Lung (tissue), 12 donors: Measurements from ENCODE around the gene FYN. TPM values are rescaled to one million over a fixed set of nuclear protein-coding genes. Genes with fewer than 3 reads are reported as not detected.

Experiments used
- ATAC-seq: fragments of 200-7000 bp; cut with Tn5 transposase; one replicate; pipeline ENCODE4 v1.9.1; 2020; ENCODE audit warnings: moderate number of reproducible peaks; ENCODE audit not compliant: insufficient read depth, low FRiP score
- DNase-seq, 3 donors: peaks; one replicate each; pipeline ENCODE4 v3.0.0-alpha.2; 2013 to 2017
- H3K27ac ChIP-seq, 2 donors: one replicate each; pipeline ENCODE4 v1.5.1; 2013; ENCODE audit warnings: mild to moderate bottlenecking in 2 of 2, moderate library complexity in 2 of 2, control low read depth in 1 of 2, inconsistent platforms in 1 of 2, low read depth in 1 of 2, low read length in 1 of 2
- H3K27me3 ChIP-seq, 3 donors: one replicate each; pipeline ENCODE4 v1.5.1; 2013; ENCODE audit warnings: low read length in 2 of 3; ENCODE audit not compliant: control insufficient read depth in 3 of 3, insufficient read depth in 3 of 3
- H3K36me3 ChIP-seq, 4 donors: one replicate each; pipeline ENCODE4 v1.5.1; 2013; ENCODE audit warnings: low read length in 4 of 4, mild to moderate bottlenecking in 1 of 4, moderate library complexity in 1 of 4; ENCODE audit not compliant: control insufficient read depth in 4 of 4, insufficient read depth in 4 of 4
- H3K4me1 ChIP-seq, 5 donors: one replicate each; pipeline ENCODE4 v1.5.1; 2013; ENCODE audit warnings: low read length in 5 of 5, mild to moderate bottlenecking in 2 of 5, moderate library complexity in 1 of 5; ENCODE audit not compliant: control insufficient read depth in 5 of 5, insufficient read depth in 5 of 5
- H3K4me3 ChIP-seq: one replicate; pipeline ENCODE4 v1.5.1; 2013; ENCODE audit warnings: mild to moderate bottlenecking, control low read depth, moderate library complexity
- H3K9ac ChIP-seq, 2 donors: one replicate each; pipeline ENCODE4 v1.5.1; 2013; ENCODE audit warnings: low read length in 2 of 2, control low read depth in 1 of 2; ENCODE audit not compliant: insufficient read depth in 1 of 2
- H3K9me3 ChIP-seq, 4 donors: one replicate each; pipeline ENCODE4 v1.5.1; 2013; ENCODE audit warnings: low read length in 3 of 4, mild to moderate bottlenecking in 1 of 4, moderate library complexity in 1 of 4; ENCODE audit not compliant: control insufficient read depth in 4 of 4, insufficient read depth in 3 of 4
- WGBS, 2 donors: extraction: QIAGEN DNeasy Blood & Tissue Kit; methylation state at CpG; one replicate each; pipeline ENCODE4 v1.1.7; 2013; 5-methylcytosine and 5-hydroxymethylcytosine counted together
- polyA plus RNA-seq, 2 donors: library from polyadenylated mRNA; stranded (reverse); fragments of 200-250 nt; gene quantifications; one replicate each; pipeline ENCODE4 v1.2.1, GENCODE V29; 2013
- total RNA-seq, 2 donors: library from RNA; depleted of rRNA in 1 of 2; stranded (reverse); fragments of >200 nt in 1 of 2; gene quantifications; one replicate each; pipeline ENCODE4 v1.2.1, GENCODE V29; 2014 to 2021
- TF ChIP-seq, protein P1 (sequence below): IDR thresholded peaks from 2 replicates; pipeline ENCODE4 v1.5.1; 2012; ENCODE audit warnings: mild to moderate bottlenecking; ENCODE audit errors: control extremely low read depth, extremely low read depth
- donor health status: control.
- donor health status: control.
- donor health status: Bipolar disorder and iron deficiency.
- donor health status: healthy.
- donor health status: DM: yes; HTN: yes; CAD: no.

The FYN gene
- total and polyA plus RNA-seq, 4 donors, result 27.3 to 157 (median 71.0) TPM

DNA sequence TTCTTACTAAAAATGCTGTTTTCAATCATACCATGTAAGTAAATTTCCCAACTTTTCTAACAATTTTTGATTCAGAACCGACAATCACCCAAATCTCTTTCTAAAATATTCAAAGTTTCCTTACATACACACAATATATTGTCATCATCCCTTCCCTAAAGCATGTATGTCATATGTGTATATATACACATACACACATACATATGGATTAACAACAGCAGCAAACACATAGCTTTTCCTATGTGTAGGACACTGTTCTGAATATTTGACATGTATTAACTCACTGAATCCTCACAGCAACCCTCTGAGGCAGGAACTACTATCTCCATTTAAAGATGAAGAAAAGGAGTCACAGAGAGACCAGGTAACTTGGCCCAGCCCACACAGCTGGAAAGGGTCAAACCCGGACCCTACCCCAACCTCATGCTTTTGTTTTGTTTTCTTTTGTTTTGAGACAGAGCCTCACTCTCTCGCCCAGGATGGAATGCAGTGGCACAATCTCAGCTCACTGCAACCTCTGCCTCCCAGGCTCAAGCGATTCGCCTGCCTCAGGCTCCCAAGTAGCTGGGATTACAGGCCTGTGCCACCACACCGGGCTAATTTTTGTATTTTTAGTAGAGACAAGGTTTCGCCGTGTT lies 7.2 kb downstream of the FYN start:
- Histone ChIP-seq H3K9ac (no peak overlapping the region), H3K4me1 (peaks cover 0 to 16% (median 12%) of the 10 kb centered on the region in 5 donors), H3K4me3 (no peak overlapping the region), H3K27me3 (no peaks in the 10 kb centered on the region), H3K27ac (no peak overlapping the region), H3K36me3 (peaks cover 0 to 3% (median 0%) of the 10 kb centered on the region in 4 donors), H3K9me3 (no peaks in the 10 kb centered on the region)
- DNase-seq (no peak), ATAC-seq (no peak)
- TF ChIP-seq, protein P1, sequence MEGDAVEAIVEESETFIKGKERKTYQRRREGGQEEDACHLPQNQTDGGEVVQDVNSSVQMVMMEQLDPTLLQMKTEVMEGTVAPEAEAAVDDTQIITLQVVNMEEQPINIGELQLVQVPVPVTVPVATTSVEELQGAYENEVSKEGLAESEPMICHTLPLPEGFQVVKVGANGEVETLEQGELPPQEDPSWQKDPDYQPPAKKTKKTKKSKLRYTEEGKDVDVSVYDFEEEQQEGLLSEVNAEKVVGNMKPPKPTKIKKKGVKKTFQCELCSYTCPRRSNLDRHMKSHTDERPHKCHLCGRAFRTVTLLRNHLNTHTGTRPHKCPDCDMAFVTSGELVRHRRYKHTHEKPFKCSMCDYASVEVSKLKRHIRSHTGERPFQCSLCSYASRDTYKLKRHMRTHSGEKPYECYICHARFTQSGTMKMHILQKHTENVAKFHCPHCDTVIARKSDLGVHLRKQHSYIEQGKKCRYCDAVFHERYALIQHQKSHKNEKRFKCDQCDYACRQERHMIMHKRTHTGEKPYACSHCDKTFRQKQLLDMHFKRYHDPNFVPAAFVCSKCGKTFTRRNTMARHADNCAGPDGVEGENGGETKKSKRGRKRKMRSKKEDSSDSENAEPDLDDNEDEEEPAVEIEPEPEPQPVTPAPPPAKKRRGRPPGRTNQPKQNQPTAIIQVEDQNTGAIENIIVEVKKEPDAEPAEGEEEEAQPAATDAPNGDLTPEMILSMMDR, result no peak
- WGBS, 2 donors, result 89 to 93% methylated on average over 8 of the region's 8 CpGs

DNA sequence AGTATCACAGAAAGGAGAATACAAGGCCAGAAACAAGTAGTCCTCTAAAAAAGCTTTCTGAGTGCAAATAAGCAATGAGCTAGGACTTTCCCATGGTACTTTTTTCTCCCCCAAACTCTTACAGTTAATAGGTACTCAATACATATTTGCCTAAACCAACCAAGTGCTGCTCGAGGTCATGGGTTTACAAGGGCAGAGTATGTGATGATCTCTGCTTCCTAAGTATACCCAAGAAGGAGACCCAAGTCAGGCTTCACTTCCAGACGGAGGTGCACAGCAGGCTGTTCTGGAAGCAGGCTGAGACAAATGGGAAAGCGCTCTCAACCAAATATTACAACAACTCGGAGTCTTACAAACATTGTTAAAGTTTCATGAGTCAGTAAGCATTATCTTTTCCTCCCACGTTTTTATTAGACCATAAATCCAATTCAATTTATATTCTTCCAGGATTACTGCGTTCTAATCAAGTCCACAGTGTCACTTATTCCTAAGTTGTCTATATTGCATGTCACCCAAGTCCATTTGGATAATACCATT lies 8.1 kb downstream of the FYN start:
- Histone ChIP-seq H3K27me3 (no peaks in the 10 kb centered on the region), H3K9me3 (no peaks in the 10 kb centered on the region), H3K9ac (no peak overlapping the region), H3K4me3 (no peak overlapping the region), H3K4me1 (peaks cover 0 to 16% (median 7%) of the 10 kb centered on the region in 5 donors), H3K36me3 (peaks cover 0 to 3% (median 0%) of the 10 kb centered on the region in 4 donors), H3K27ac (no peak overlapping the region)
- TF ChIP-seq, protein P1, result no peak
- no peak for DNase-seq
- WGBS, 2 donors, result 69 to 85% methylated on average over 6 of the region's 6 CpGs
- ATAC-seq, result no peak

DNA sequence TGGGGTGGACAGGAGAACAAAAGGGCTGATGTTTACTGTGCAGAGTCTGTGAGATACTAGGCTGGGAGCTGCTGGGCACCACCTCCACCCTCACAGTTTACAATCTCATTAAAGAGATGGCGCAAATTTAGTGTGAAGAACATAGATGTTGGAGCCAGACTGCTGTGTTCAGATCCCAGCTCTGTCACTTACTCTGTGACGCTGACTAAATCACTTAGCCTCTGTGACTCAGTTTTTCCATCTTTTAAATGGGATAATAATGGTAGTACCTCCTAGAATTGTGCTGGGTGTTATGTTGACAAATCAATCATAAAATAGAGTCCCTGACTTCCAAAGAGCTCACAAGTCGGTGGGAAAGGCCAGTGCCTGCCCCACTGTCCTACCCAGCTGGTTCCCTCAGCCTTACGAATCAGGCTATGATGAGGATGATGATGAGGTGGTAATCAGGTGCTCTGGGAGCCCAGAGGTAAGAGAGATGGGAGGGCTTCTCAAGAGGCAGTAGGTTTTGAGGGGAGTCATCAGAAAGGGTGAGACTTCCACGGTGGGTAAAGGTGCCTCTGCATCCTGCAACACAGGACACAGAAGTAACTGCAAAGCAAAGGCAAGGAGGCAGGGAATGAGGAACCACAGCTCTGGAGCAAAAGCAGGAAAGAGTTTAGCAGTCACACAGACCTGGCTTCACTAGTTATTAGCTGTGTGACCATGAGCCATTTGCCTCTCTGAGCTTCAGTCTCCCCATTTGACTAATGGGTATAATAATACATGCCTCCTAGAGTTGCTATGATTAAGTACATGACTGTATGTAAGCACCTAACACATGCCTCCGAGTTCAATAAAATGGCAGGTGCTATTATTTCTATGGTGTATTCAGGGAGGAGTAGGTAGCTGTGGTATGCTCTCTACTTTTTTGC lies 8.9 kb downstream of the FYN start:
- Histone ChIP-seq H3K4me3 (no peak overlapping the region), H3K9ac (no peak overlapping the region), H3K27me3 (no peaks in the 10 kb centered on the region), H3K9me3 (no peaks in the 10 kb centered on the region), H3K4me1 (peaks cover 0 to 15% (median 6%) of the 10 kb centered on the region in 5 donors), H3K36me3 (peaks cover 0 to 3% (median 0%) of the 10 kb centered on the region in 4 donors), H3K27ac (no peak overlapping the region)
- WGBS, 2 donors, result 81 to 89% methylated on average over 6 of the region's 6 CpGs
- DNase-seq, result no peak
- no peak for ATAC-seq
- TF ChIP-seq, protein P1, result no peak
